GM12878 (cell line): ENCODE data around the gene NCAPD2. TPM values are rescaled to one million over a fixed set of nuclear protein-coding genes. Genes with fewer than 3 reads are reported as not detected.
A peak's percentile ranks its signal among the peaks of the same experiment; 100 is the strongest.

Experiments used
- CTCF ChIP-seq, 3 experiments: IDR thresholded peaks in 2 of 3; conservative IDR thresholded peaks in 1 of 3; 2 replicates each; pipeline ENCODE4 v1.5.1; 2011; ENCODE audit warnings: low read depth in 3 of 3, low read length in 3 of 3, mild to moderate bottlenecking in 3 of 3, control low read depth in 2 of 3, moderate library complexity in 2 of 3, inconsistent platforms in 1 of 3, mixed read lengths in 1 of 3; ENCODE audit not compliant: control insufficient read depth in 2 of 3, insufficient read depth in 1 of 3; ENCODE audit errors: extremely low read depth in 1 of 3
- EP300 ChIP-seq, 2 experiments: fragments of 150-350 bp in 1 of 2; IDR thresholded peaks; 2 replicates each; pipeline ENCODE4 v1.6.1; 2011 to 2012; ENCODE audit warnings: low read depth in 2 of 2, low read length in 2 of 2, borderline replicate concordance in 1 of 2, improper control_type of control experiment in 1 of 2, inconsistent platforms in 1 of 2; ENCODE audit not compliant: control insufficient read depth in 1 of 2
- FOS ChIP-seq: IDR thresholded peaks from 3 replicates; pipeline ENCODE4 v1.6.1; 2011; ENCODE audit warnings: borderline replicate concordance; ENCODE audit not compliant: insufficient read length; ENCODE audit errors: extremely low read depth
- FOXM1 ChIP-seq: IDR thresholded peaks from 2 replicates; pipeline ENCODE4 v1.6.1; 2012; ENCODE audit warnings: low read depth, mild to moderate bottlenecking, inconsistent platforms, low read length, moderate library complexity
- HDGF ChIP-seq: fragments of 450-650 bp; IDR thresholded peaks from 2 replicates; pipeline ENCODE4 v1.6.1; 2016; ENCODE audit warnings: antibody characterized with exemption
- IKZF2 ChIP-seq, 2 experiments: fragments of 450-650 bp; IDR thresholded peaks; 2 replicates each; pipeline ENCODE4 v1.6.1; 2017; ENCODE audit warnings: mild to moderate bottlenecking in 2 of 2, moderate library complexity in 2 of 2
- JUND ChIP-seq: IDR thresholded peaks from 2 replicates; pipeline ENCODE4 v1.6.1; 2012; ENCODE audit warnings: low read depth, mild to moderate bottlenecking, low read length, improper control_type of control experiment, moderate library complexity
- NFYB ChIP-seq: IDR thresholded peaks from 2 replicates; pipeline ENCODE4 v1.6.1; 2011; ENCODE audit warnings: low read depth, mild to moderate bottlenecking, low read length, improper control_type of control experiment, moderate library complexity; ENCODE audit not compliant: insufficient read depth
- PKNOX1 ChIP-seq: fragments of 450-650 bp; IDR thresholded peaks from 2 replicates; pipeline ENCODE4 v1.6.1; 2016; ENCODE audit warnings: mild to moderate bottlenecking
- POLR2AphosphoS5 ChIP-seq: IDR thresholded peaks from 2 replicates; pipeline ENCODE4 v1.6.1; 2011; ENCODE audit warnings: mild to moderate bottlenecking, low read length, inconsistent platforms
- RBBP5 ChIP-seq: fragments of 200-600 bp; sonication (generic); conservative IDR thresholded peaks from 2 replicates; pipeline ENCODE4 v1.6.1; 2016
- RELB ChIP-seq: fragments of 450-650 bp; IDR thresholded peaks from 2 replicates; pipeline ENCODE4 v1.6.1; 2017; ENCODE audit warnings: low read depth, mild to moderate bottlenecking, moderate library complexity
- SMAD1 ChIP-seq: fragments of 450-650 bp; IDR thresholded peaks from 2 replicates; pipeline ENCODE4 v1.6.1; 2018; ENCODE audit warnings: mild to moderate bottlenecking, low read depth; ENCODE audit not compliant: partially characterized antibody
- SPI1 ChIP-seq: IDR thresholded peaks from 2 replicates; pipeline ENCODE4 v1.6.1; 2011; ENCODE audit warnings: low read depth, mild to moderate bottlenecking, low read length, moderate library complexity, borderline replicate concordance; ENCODE audit not compliant: insufficient read depth
- SUZ12 ChIP-seq: fragments of 200-600 bp; sonication (generic); IDR thresholded peaks from one replicate; pipeline ENCODE4 v1.6.1; 2018; ENCODE audit warnings: antibody characterized with exemption, mild to moderate bottlenecking; ENCODE audit not compliant: unreplicated experiment
- TAF1 ChIP-seq: IDR thresholded peaks from 2 replicates; pipeline ENCODE4 v1.6.1; 2011; ENCODE audit warnings: mild to moderate bottlenecking, low read depth, low read length, borderline replicate concordance
- TCF3 ChIP-seq: IDR thresholded peaks from 2 replicates; pipeline ENCODE4 v1.6.1; 2012; ENCODE audit warnings: low read depth, mild to moderate bottlenecking, low read length, borderline replicate concordance; ENCODE audit not compliant: insufficient read depth
- WRNIP1 ChIP-seq: IDR thresholded peaks from 2 replicates; pipeline ENCODE4 v1.6.1; 2011; ENCODE audit warnings: low read depth, low read length, improper control_type of control experiment, borderline replicate concordance
- ZBED1 ChIP-seq: IDR thresholded peaks from 2 replicates; pipeline ENCODE4 v1.6.1; 2016; ENCODE audit warnings: borderline replicate concordance
- polyA plus RNA-seq, 11 experiments: library from polyadenylated mRNA; depleted of rRNA in 4 of 11; unstranded in 6 of 11; stranded (reverse) in 5 of 11; fragments of >200 nt; fragmentation: Nextera tagmentation in 4 of 11; fragmentation: Illumina TruSeq in 1 of 11; extraction: Ambion mirVana in 4 of 11; extraction: Trizol in 1 of 11; gene quantifications; 1 replicate in 1 of 11; 2 replicates in 10 of 11; pipeline versions ENCODE4 v1.2.1 to v1.2.3, GENCODE V29; 2011 to 2016; ENCODE audit warnings: inconsistent platforms in 2 of 11, missing spikeins in 2 of 11, low read depth in 1 of 11
- total RNA-seq, 4 experiments: library from RNA; depleted of rRNA in 3 of 4; stranded (reverse); fragments of >200 nt in 3 of 4; fragmentation: Illumina TruSeq in 1 of 4; extraction: Trizol in 1 of 4; gene quantifications; 2 replicates each; pipeline versions ENCODE4 v1.2.1 to v1.2.3, GENCODE V29; 2013 to 2021
- TF ChIP-seq, protein P1 (sequence below): IDR thresholded peaks from 2 replicates; pipeline ENCODE4 v1.6.1; 2011; ENCODE audit warnings: mild to moderate bottlenecking, low read depth, low read length, moderate library complexity; ENCODE audit not compliant: insufficient replicate concordance
- TF ChIP-seq, protein P2 (sequence below): IDR thresholded peaks from 2 replicates; pipeline ENCODE4 v1.6.1; 2012; ENCODE audit warnings: low read depth, low read length, improper control_type of control experiment

Gene NCAPD2
- total and polyA plus RNA-seq, 10 of the 15 experiments (the other 5 are each of a cell fraction or from before 2014, with no cell fraction given), result 24.2 to 160 (median 110) TPM

- TF ChIP-seq, protein P1, sequence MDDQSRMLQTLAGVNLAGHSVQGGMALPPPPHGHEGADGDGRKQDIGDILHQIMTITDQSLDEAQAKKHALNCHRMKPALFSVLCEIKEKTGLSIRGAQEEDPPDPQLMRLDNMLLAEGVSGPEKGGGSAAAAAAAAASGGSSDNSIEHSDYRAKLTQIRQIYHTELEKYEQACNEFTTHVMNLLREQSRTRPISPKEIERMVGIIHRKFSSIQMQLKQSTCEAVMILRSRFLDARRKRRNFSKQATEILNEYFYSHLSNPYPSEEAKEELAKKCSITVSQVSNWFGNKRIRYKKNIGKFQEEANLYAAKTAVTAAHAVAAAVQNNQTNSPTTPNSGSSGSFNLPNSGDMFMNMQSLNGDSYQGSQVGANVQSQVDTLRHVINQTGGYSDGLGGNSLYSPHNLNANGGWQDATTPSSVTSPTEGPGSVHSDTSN, result peak; percentile 95
- TF ChIP-seq WRNIP1, result no peak
- 0 out of 2 replicates have a peak, but pooled peaks have one; percentile 65 for TF ChIP-seq HDGF
- TF ChIP-seq IKZF2 (IDR thresholded peaks at IDR 0.05), result no peak
- no peak for TF ChIP-seq FOS
- TF ChIP-seq JUND, result no peak
- TF ChIP-seq SUZ12, result no peak
- TF ChIP-seq CTCF (IDR thresholded peaks at IDR 0.05 in 2 of 3, conservative IDR thresholded peaks at IDR 0.05 in 1 of 3; ENCODE audit: control insufficient read depth in 2 of 3, extremely low read depth in 1 of 3, insufficient read depth in 1 of 3, low read depth in 3 of 3, low read length in 3 of 3), result peak; percentile 80 to 85 (median 84)
- TF ChIP-seq EP300 (IDR thresholded peaks at IDR 0.05; ENCODE audit: borderline replicate concordance in 1 of 2, control insufficient read depth in 1 of 2, low read depth in 2 of 2, low read length in 2 of 2), result no peak
- TF ChIP-seq, protein P2, sequence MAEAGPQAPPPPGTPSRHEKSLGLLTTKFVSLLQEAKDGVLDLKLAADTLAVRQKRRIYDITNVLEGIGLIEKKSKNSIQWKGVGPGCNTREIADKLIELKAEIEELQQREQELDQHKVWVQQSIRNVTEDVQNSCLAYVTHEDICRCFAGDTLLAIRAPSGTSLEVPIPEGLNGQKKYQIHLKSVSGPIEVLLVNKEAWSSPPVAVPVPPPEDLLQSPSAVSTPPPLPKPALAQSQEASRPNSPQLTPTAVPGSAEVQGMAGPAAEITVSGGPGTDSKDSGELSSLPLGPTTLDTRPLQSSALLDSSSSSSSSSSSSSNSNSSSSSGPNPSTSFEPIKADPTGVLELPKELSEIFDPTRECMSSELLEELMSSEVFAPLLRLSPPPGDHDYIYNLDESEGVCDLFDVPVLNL, result no peak
- no peak for TF ChIP-seq TAF1
- TF ChIP-seq POLR2AphosphoS5, result no peak
- no peak for TF ChIP-seq RBBP5
- no peak for TF ChIP-seq RELB
- peak; percentile 60 for TF ChIP-seq NFYB
- TF ChIP-seq TCF3, result no peak
- no peak for TF ChIP-seq SMAD1
- no peak for TF ChIP-seq FOXM1
- peak; percentile 98 for TF ChIP-seq PKNOX1
- TF ChIP-seq SPI1, result no peak
- TF ChIP-seq ZBED1, result no peak
These were observed 60.5 kb downstream of the NCAPD2 start (continued) for GRCh38 chr12:6554168-6555017.
